Aorta (tissue), 5 donors: Measurements from ENCODE around the gene CALCB. TPM values are rescaled to one million over a fixed set of nuclear protein-coding genes. Genes with fewer than 3 reads are reported as not detected.
A peak's percentile ranks its signal among the peaks of the same experiment; 100 is the strongest.

ENCODE experiments used
- ATAC-seq: fragments of 200-7000 bp; cut with Tn5 transposase; one replicate; pipeline ENCODE4 v1.9.1; 2022; ENCODE audit warnings: moderate library complexity; ENCODE audit not compliant: low FRiP score
- DNase-seq, 2 donors: peaks; one replicate each; pipeline ENCODE4 v3.0.0-alpha.2; 2020
- H3K27ac ChIP-seq, 2 donors: one replicate each; pipeline ENCODE4 v1.5.1; 2013; ENCODE audit warnings: low read length in 2 of 2, mild to moderate bottlenecking in 2 of 2, moderate library complexity in 2 of 2, control low read depth in 1 of 2, inconsistent platforms in 1 of 2, low read depth in 1 of 2
- H3K27me3 ChIP-seq, 2 donors: one replicate each; pipeline ENCODE4 v1.6.1; 2013; ENCODE audit warnings: control low read depth in 1 of 2, low read length in 1 of 2, mild to moderate bottlenecking in 1 of 2, moderate library complexity in 1 of 2; ENCODE audit not compliant: insufficient read depth in 2 of 2, control insufficient read depth in 1 of 2
- H3K36me3 ChIP-seq, 2 donors: one replicate each; pipeline ENCODE4 v1.6.1; 2013; ENCODE audit warnings: control low read depth in 1 of 2, low read length in 1 of 2, mild to moderate bottlenecking in 1 of 2; ENCODE audit not compliant: insufficient read depth in 2 of 2, control insufficient read depth in 1 of 2
- H3K4me1 ChIP-seq, 2 donors: one replicate each; pipeline ENCODE4 v1.6.1; 2013; ENCODE audit warnings: low read length in 2 of 2, control low read depth in 1 of 2, mild to moderate bottlenecking in 1 of 2, moderate library complexity in 1 of 2; ENCODE audit not compliant: insufficient read depth in 2 of 2, control insufficient read depth in 1 of 2
- H3K4me3 ChIP-seq, 2 donors: one replicate each; pipeline ENCODE4 v1.5.1; 2013; ENCODE audit warnings: low read length in 2 of 2, control low read depth in 1 of 2, mild to moderate bottlenecking in 1 of 2
- H3K9me3 ChIP-seq: one replicate; pipeline ENCODE4 v1.6.1; 2013; ENCODE audit warnings: mild to moderate bottlenecking, low read length; ENCODE audit not compliant: control insufficient read depth
- WGBS, 2 donors: extraction: QIAGEN DNeasy Blood & Tissue Kit; methylation state at CpG; one replicate each; pipeline ENCODE4 v1.1.7; 2013; 5-methylcytosine and 5-hydroxymethylcytosine counted together
- intact Hi-C, 2 donors: fragments of 100-400 bp; cut with DNase I; formaldehyde crosslinking; loops; one replicate each; pipeline versions ENCODE4 v1.14.2 to v1.15.0; 2022
- polyA plus RNA-seq, 2 donors: library from polyadenylated mRNA; stranded (reverse); fragments of 200-250 nt; gene quantifications; one replicate each; pipeline ENCODE4 v1.2.3, GENCODE V29; 2013
- total RNA-seq, 2 donors: library from RNA; stranded (reverse); fragmentation: NEBNext Ultra II Directional; extraction: Animal tissue kit (Norgen Biotek cat#: 25700); gene quantifications; one replicate each; pipeline ENCODE4 v1.2.1, GENCODE V29; 2021
- donor health status: healthy with polysubstance abuse.
- donor health status: Bipolar disorder and iron deficiency.
- donor health status: DM: no; HTN: no; CAD: no.
- donor health status: DM: no; HTN: no; CAD: no.
- donor health status: DM: yes; HTN: yes; CAD: no.

Gene CALCB
- total and polyA plus RNA-seq, 4 donors: 0.15 to 0.16 TPM; not detected in 2

- Histone ChIP-seq H3K36me3 (no peaks in the 10 kb centered on the region), H3K9me3 (no peaks in the 10 kb centered on the region), H3K27me3 (no peaks in the 10 kb centered on the region), H3K4me1 (no peaks in the 10 kb centered on the region), H3K4me3 (no peak overlapping the region), H3K27ac (no peak overlapping the region)
- DNase-seq (no peak), ATAC-seq (no peak)
- intact Hi-C loops: no loop called here
- WGBS, 2 donors: 92 to 98% methylated on average over 2 of the region's 2 CpGs
Observed at GRCh38 chr11:15108592-15109130, 35.3 kb downstream of the CALCB start.

DNA sequence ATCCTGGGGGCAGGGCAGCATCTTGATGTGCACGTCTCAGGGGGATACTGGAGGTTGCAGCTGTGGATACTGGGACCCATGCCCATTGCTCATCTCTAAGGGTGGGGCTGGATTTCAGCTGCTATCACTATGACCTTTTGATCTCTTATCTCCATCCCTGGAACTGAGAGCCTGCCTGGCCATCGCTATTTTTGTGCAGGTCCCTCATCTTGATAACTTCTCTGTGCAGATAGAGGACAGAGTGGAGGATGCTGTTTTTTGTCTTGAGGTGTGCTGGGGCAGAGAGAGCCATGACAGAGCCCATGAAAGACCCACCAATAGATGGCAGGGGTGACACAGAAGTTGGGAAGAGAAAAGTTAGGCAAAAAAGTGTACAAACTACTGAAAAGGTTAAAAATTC lies 36.2 kb downstream of the CALCB start:
- H3K27ac ChIP-seq: no peak overlapping the region
- DNase-seq (no peak), ATAC-seq (no peak)
- intact Hi-C loops: no loop called here
- 91 to 98% methylated on average over 2 of the region's 2 CpGs for WGBS, 2 donors
- no peaks in the 10 kb centered on the region for H3K27me3 ChIP-seq
- H3K4me1 ChIP-seq: no peaks in the 10 kb centered on the region
- H3K36me3 ChIP-seq: no peaks in the 10 kb centered on the region
- no peak overlapping the region for H3K4me3 ChIP-seq
- no peaks in the 10 kb centered on the region for H3K9me3 ChIP-seq

- no peak overlapping the region for H3K27ac ChIP-seq
- 84 to 87% methylated on average over 3 of the region's 3 CpGs for WGBS, 2 donors
- DNase-seq: no peak
Observed at GRCh38 chr11:15111215-15111614, 37.8 kb downstream of the CALCB start.

GRCh38 chr11:15112131-15112541 lies 38.7 kb downstream of the CALCB start:
- 46 to 48% methylated on average over 8 of the region's 8 CpGs for WGBS, 2 donors

More at GRCh38 chr11:15111215-15111614, 37.8 kb downstream of the CALCB start:
- Histone ChIP-seq H3K4me1 (no peaks in the 10 kb centered on the region), H3K36me3 (no peaks in the 10 kb centered on the region), H3K4me3 (no peak overlapping the region), H3K27me3 (no peaks in the 10 kb centered on the region), H3K9me3 (no peaks in the 10 kb centered on the region)
- ATAC-seq: no peak
- intact Hi-C loops: no loop called here

DNA sequence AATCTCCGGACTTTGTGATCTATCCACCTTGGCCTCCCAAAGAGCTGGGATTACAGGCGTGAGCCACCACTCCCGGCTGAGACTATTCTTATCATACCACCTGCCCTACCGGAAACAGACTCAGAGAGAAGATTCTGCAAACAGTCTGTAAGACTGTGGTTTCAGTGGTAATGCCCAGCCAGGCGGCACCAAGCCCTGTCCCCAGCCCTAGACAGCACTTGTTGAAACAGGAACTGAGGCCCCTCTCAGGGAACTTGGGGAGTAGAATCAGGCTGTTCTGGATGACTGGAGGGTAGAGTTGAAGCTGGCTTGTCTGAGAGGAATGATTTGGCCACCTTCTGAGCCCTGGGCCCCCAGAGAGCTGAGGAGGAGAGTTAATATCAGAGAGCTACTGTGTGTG lies 40.0 kb downstream of the CALCB start:
- WGBS, 2 donors: 94 to 96% methylated on average over 5 of the region's 5 CpGs
- Histone ChIP-seq H3K9me3 (no peaks in the 10 kb centered on the region), H3K27me3 (no peaks in the 10 kb centered on the region), H3K4me1 (no peaks in the 10 kb centered on the region), H3K4me3 (no peak overlapping the region), H3K27ac (no peak overlapping the region), H3K36me3 (no peaks in the 10 kb centered on the region)
- no peak for ATAC-seq
- DNase-seq: no peak
- intact Hi-C loops: no loop called here

More at GRCh38 chr11:15112131-15112541, 38.7 kb downstream of the CALCB start:
- DNase-seq (no peak), ATAC-seq (no peak)
- Histone ChIP-seq H3K27ac (no peak overlapping the region), H3K27me3 (no peaks in the 10 kb centered on the region), H3K4me1 (no peaks in the 10 kb centered on the region), H3K36me3 (no peaks in the 10 kb centered on the region), H3K4me3 (no peak overlapping the region), H3K9me3 (no peaks in the 10 kb centered on the region)
- intact Hi-C loops: no loop called here

- H3K36me3 ChIP-seq: no peaks in the 10 kb centered on the region
- H3K4me1 ChIP-seq: no peaks in the 10 kb centered on the region
- no peak within 1 kb of the TSS for H3K27ac ChIP-seq
- H3K4me3 ChIP-seq: peak within 1 kb of the TSS; percentile 11 to 14
- 4 to 6% methylated on average over 45 to 50 of the region's 50 CpGs for WGBS, 2 donors
- H3K9me3 ChIP-seq: no peaks in the 10 kb centered on the region
- DNase-seq (peak in 1 of 2 donors; percentile 78), ATAC-seq (peak; percentile 39)
- intact Hi-C loops: no loop called here
- H3K27me3 ChIP-seq: no peaks in the 10 kb centered on the region
Observed at GRCh38 chr11:15114501-15115475, 41.4 kb downstream of the CALCB start, which contains the start of gene INSC. TSS of gene INSC (plus strand) at chr11:15114923. CDS start at chr11:15149175, 34,252 bp downstream.

DNA sequence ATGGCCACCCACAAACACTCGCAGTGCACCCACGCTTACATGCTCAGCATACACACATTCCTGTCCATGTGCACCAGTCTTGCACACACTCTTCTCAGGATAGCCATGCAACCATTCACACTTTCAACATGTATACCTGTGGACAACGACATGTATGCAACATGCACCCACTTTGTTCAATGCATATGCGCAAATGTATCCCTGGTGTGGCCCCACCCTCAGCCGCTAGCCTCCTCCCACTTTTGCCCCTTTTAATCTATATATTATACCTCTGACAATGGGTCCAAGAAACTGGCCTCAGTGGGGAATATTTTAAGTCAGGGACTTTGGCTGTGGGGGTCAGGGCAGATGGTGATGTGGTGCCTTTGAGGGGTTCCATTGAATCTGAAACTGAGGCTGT lies 42.3 kb downstream of the CALCB start:
- ATAC-seq: no peak
- Histone ChIP-seq H3K4me1 (no peaks in the 10 kb centered on the region), H3K27me3 (no peaks in the 10 kb centered on the region), H3K4me3 (no peak overlapping the region), H3K9me3 (no peaks in the 10 kb centered on the region), H3K27ac (no peak overlapping the region), H3K36me3 (no peaks in the 10 kb centered on the region)
- intact Hi-C loops: no loop called here
- 95 to 97% methylated on average over 5 of the region's 5 CpGs for WGBS, 2 donors
- DNase-seq: no peak

GRCh38 chr11:15117751-15118150 lies 44.4 kb downstream of the CALCB start:
- WGBS, 2 donors: 92 to 98% methylated on average over 4 of the region's 4 CpGs
- ATAC-seq (no peak), DNase-seq (no peak)
- no peaks in the 10 kb centered on the region for H3K36me3 ChIP-seq
- no peak overlapping the region for H3K4me3 ChIP-seq
- no peaks in the 10 kb centered on the region for H3K9me3 ChIP-seq
- H3K27me3 ChIP-seq: no peaks in the 10 kb centered on the region
- intact Hi-C loops: no loop called here
- H3K4me1 ChIP-seq: no peaks in the 10 kb centered on the region
- H3K27ac ChIP-seq: no peak overlapping the region

DNA sequence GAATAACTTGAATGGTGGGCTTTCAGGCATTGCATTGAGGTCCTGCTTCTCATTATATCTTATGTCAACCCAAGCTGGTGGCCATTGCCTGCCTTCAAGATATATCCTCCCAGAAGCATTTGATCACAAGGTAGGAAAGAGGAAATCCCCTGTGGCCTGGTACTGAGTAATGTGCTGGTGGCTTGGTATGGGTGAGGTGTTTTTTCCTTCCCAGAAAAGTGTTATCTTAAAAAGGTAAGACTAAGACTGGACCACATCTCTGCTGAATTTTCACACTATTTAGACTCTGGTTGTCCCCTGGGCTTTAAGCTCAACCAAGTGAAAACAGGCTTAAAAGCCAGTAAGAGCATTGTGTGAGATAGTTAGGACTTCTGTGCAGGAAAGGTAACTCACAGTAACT lies 45.0 kb downstream of the CALCB start:
- ATAC-seq: no peak
- Histone ChIP-seq H3K9me3 (no peaks in the 10 kb centered on the region), H3K36me3 (no peaks in the 10 kb centered on the region), H3K4me3 (no peak overlapping the region), H3K4me1 (no peaks in the 10 kb centered on the region), H3K27me3 (no peaks in the 10 kb centered on the region), H3K27ac (no peak overlapping the region)
- no peak for DNase-seq
- intact Hi-C loops: no loop called here
